ENCODE measurements around the gene CCDC152. TPM values are rescaled to one million over a fixed set of nuclear protein-coding genes. Genes with fewer than 3 reads are reported as not detected.

Gene CCDC152
- total RNA-seq, 5 donors from 2014 or later (not counting 1 experiment from before 2014, with no cell fraction given), result 3.6 to 6.5 (median 5.7) TPM

DNA sequence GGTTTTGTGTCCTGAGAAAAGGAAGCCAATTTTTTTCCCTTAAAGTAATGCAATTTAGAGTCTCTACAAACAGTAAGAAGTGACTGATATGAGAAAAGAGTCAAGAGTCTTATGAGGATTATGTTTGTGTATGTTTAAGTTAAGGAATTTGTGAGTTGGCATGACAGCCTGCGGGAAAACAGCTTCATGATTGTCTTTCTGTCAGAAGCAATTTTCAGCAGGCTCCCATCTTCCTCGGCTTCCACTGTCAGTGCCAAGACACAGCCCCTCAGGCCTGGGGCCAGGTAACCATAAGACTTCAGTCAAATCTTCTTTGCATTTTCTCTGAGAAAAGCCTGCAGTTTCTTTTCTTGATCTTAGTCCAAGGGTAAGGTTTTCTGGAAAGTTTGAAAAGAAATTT lies 72.1 kb downstream of the CCDC152 start:
- H3K27ac Mint-ChIP-seq, result no peak overlapping the region
- ChIA-PET POLR2A (no interaction called here), CTCF (no interaction called here)
- H3K4me1 ChIP-seq (ENCODE audit: control insufficient read depth in 1 of 2, extremely low read depth in 1 of 2, insufficient read depth in 2 of 2, low read length in 2 of 2), result no peaks in the 10 kb centered on the region
- H3K36me3 ChIP-seq (ENCODE audit: control insufficient read depth in 2 of 2, extremely low read depth in 1 of 2, insufficient read depth in 1 of 2, low read length in 1 of 2), result no peaks in the 10 kb centered on the region
- H3K4me3 ChIP-seq (ENCODE audit: control insufficient read depth in 1 of 2, extremely low read depth in 1 of 2, low read length in 1 of 2), result no peak overlapping the region
- ATAC-seq (replicated peaks in 1 of 4) (no peak), DNase-seq (no peak)
- peaks cover 0 to 4% of the 10 kb centered on the region in 2 experiments for H3K27me3 ChIP-seq (replicated peaks in 1 of 2; ENCODE audit: control insufficient read depth in 2 of 2, extremely low read depth in 1 of 2, insufficient read depth in 2 of 2, low read length in 1 of 2)
- no peaks in the 10 kb centered on the region for H3K4me1 Mint-ChIP-seq
- no peaks in the 10 kb centered on the region for H3K36me3 Mint-ChIP-seq
- no peaks in the 10 kb centered on the region for H3K9me3 ChIP-seq
- H3K27me3 Mint-ChIP-seq, result peaks cover 12 to 16% of the 10 kb centered on the region in 2 donors
- H3K9me3 Mint-ChIP-seq, result no peaks in the 10 kb centered on the region
- 96% methylated on average over 2 of the region's 2 CpGs for WGBS (ENCODE audit: insufficient coverage)
- no peak overlapping the region for H3K27ac ChIP-seq (ENCODE audit: low read length)
- no peak overlapping the region for H3K4me3 Mint-ChIP-seq

- ChIA-PET CTCF (no interaction called here), POLR2A (no interaction called here)
- DNase-seq, result no peak
- Histone ChIP-seq H3K4me3 (ENCODE audit: control insufficient read depth in 1 of 2, extremely low read depth in 1 of 2, low read length in 1 of 2) (no peak overlapping the region), H3K36me3 (ENCODE audit: control insufficient read depth in 2 of 2, extremely low read depth in 1 of 2, insufficient read depth in 1 of 2, low read length in 1 of 2) (no peaks in the 10 kb centered on the region), H3K27ac (ENCODE audit: low read length) (no peak overlapping the region), H3K27me3 (replicated peaks in 1 of 2; ENCODE audit: control insufficient read depth in 2 of 2, extremely low read depth in 1 of 2, insufficient read depth in 2 of 2, low read length in 1 of 2) (peaks cover 0 to 4% of the 10 kb centered on the region in 2 experiments), H3K9me3 (no peaks in the 10 kb centered on the region), H3K4me1 (ENCODE audit: control insufficient read depth in 1 of 2, extremely low read depth in 1 of 2, insufficient read depth in 2 of 2, low read length in 2 of 2) (no peaks in the 10 kb centered on the region)
- no peak overlapping the region for H3K4me3 Mint-ChIP-seq
- H3K27ac Mint-ChIP-seq, result no peak overlapping the region
- peaks cover 12 to 16% of the 10 kb centered on the region in 2 donors for H3K27me3 Mint-ChIP-seq
- H3K9me3 Mint-ChIP-seq, result peaks cover 0 to 7% (median 4%) of the 10 kb centered on the region in 3 donors
- H3K4me1 Mint-ChIP-seq, result no peaks in the 10 kb centered on the region
- no peak for ATAC-seq (replicated peaks in 1 of 4)
- 90% methylated on average over 1 of the region's 2 CpGs for WGBS (ENCODE audit: insufficient coverage)
- H3K36me3 Mint-ChIP-seq, result no peaks in the 10 kb centered on the region
These were observed 74.3 kb downstream of the CCDC152 start for GRCh38 chr5:42830924-42831323.

DNA sequence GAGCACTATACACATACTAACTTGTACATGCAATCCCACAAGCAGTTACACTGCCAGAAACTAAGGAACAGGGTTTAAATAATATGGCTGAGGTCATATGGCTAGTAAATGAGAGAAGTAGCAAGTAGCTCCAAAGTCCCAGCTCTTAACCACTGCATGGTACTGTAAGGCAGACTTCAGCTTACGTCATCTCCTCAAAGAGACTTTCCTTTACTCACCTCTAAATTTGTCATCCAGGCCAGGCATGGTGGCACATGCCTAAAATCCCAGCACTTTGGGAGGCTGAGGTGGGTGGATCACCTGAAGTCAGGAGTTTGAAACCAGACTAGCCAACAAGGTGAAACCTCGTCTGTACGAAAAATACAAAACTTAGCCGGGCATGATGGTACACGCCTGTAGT lies 75.4 kb downstream of the CCDC152 start:
- H3K4me1 ChIP-seq (ENCODE audit: control insufficient read depth in 1 of 2, extremely low read depth in 1 of 2, insufficient read depth in 2 of 2, low read length in 2 of 2), result no peaks in the 10 kb centered on the region
- ATAC-seq (replicated peaks in 1 of 4) (no peak), DNase-seq (no peak)
- H3K36me3 Mint-ChIP-seq, result no peaks in the 10 kb centered on the region
- no peaks in the 10 kb centered on the region for H3K36me3 ChIP-seq (ENCODE audit: control insufficient read depth in 2 of 2, extremely low read depth in 1 of 2, insufficient read depth in 1 of 2, low read length in 1 of 2)
- peaks cover 12 to 16% of the 10 kb centered on the region in 2 donors for H3K27me3 Mint-ChIP-seq
- no peak overlapping the region for H3K27ac ChIP-seq (ENCODE audit: low read length)
- H3K4me1 Mint-ChIP-seq, result no peaks in the 10 kb centered on the region
- CTCF ChIA-PET, result no interaction called here
- H3K4me3 ChIP-seq (ENCODE audit: control insufficient read depth in 1 of 2, extremely low read depth in 1 of 2, low read length in 1 of 2), result no peak overlapping the region
- 89% methylated on average over 4 of the region's 5 CpGs for WGBS (ENCODE audit: insufficient coverage)
- H3K9me3 Mint-ChIP-seq, result peaks cover 0 to 7% (median 4%) of the 10 kb centered on the region in 3 donors
- H3K27me3 ChIP-seq (replicated peaks in 1 of 2; ENCODE audit: control insufficient read depth in 2 of 2, extremely low read depth in 1 of 2, insufficient read depth in 2 of 2, low read length in 1 of 2), result peaks cover 0 to 6% of the 10 kb centered on the region in 2 experiments
- H3K9me3 ChIP-seq, result no peaks in the 10 kb centered on the region
- no peak overlapping the region for H3K4me3 Mint-ChIP-seq
- no peak overlapping the region for H3K27ac Mint-ChIP-seq
- POLR2A ChIA-PET, result no interaction called here

DNA sequence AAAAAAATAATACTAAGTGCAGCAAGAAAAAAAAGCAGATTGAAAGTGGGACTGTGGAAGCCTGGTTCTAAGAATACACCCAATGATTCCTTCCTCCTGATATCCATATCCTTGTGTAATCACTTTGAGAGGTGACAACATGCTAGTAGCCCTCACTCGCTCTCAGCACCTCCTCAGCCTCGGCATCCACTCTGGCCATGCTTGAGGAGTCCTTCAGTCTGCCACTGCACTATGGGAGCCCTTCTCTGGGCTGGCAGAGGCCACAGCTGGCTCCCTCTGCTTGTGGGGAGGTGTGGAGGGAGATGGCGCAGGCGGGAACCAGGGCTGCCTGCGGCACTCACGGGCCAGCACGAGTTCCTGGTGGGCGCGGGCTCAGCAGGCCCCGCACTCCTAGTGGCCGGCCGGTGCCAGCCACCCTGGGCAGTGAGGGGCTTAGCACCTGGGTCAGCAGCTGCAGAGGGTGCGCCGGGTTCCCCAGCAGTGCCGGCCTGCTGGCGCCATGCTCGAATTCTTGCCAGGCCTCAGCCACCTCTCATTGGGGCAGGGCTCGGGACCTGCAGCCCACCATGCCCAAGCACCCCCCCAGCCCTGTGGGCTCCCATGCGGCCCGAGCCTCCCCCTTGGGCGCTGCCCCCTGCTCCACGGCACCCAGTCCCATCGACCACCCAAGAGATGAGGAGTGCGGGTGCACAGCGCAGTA lies 79.6 kb downstream of the CCDC152 start:
- H3K36me3 Mint-ChIP-seq, result no peaks in the 10 kb centered on the region
- POLR2A ChIA-PET, result interaction anchor here in 1 of 2 donors (0.6 to 0.7 kb wide), 2 partner anchors 11 to 808 kb away, joined by 3 read pairs; no protein-coding TSS in a partner anchor
- CTCF ChIA-PET, result no interaction called here

DNA sequence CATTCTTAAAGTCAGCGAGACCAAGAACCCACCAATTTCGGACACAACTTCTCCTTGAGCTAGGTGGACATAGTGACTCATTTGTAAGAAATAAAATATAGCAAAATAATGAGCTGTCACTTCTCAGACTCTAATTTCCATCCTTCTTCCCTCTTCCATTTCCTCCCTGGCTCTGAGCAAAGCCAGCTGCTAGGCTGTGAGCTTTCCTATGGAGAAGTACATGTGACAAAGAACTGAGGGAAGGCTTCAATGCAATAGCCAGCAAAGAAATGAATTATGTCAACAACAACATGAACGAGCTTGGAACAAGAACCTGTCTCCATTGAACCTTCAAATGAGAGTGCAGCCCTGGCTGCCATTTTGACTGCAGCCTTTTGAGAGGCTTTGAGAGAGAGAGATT lies 81.0 kb downstream of the CCDC152 start:
- Mint-ChIP-seq H3K4me1 (no peaks in the 10 kb centered on the region), H3K27ac (no peak overlapping the region), H3K27me3 (peaks cover 0 to 2% of the 10 kb centered on the region in 2 donors), H3K36me3 (no peaks in the 10 kb centered on the region), H3K4me3 (no peak overlapping the region), H3K9me3 (peaks cover 0 to 7% (median 4%) of the 10 kb centered on the region in 3 donors)
- ChIA-PET CTCF (no interaction called here), POLR2A (no interaction called here)
- no peak for DNase-seq
- 67% methylated on average over 1 of the region's 3 CpGs for WGBS (ENCODE audit: insufficient coverage)
- Histone ChIP-seq H3K9me3 (no peaks in the 10 kb centered on the region), H3K4me3 (ENCODE audit: control insufficient read depth in 1 of 2, extremely low read depth in 1 of 2, low read length in 1 of 2) (no peak overlapping the region), H3K27me3 (replicated peaks in 1 of 2; ENCODE audit: control insufficient read depth in 2 of 2, extremely low read depth in 1 of 2, insufficient read depth in 2 of 2, low read length in 1 of 2) (peaks cover 0 to 2% of the 10 kb centered on the region in 2 experiments), H3K27ac (ENCODE audit: low read length) (no peak overlapping the region), H3K36me3 (ENCODE audit: control insufficient read depth in 2 of 2, extremely low read depth in 1 of 2, insufficient read depth in 1 of 2, low read length in 1 of 2) (no peaks in the 10 kb centered on the region), H3K4me1 (ENCODE audit: control insufficient read depth in 1 of 2, extremely low read depth in 1 of 2, insufficient read depth in 2 of 2, low read length in 2 of 2) (no peaks in the 10 kb centered on the region)
- ATAC-seq (replicated peaks in 1 of 4), result no peak

More for the DNA sequence above, 79.6 kb downstream of the CCDC152 start:
- Mint-ChIP-seq H3K4me1 (no peaks in the 10 kb centered on the region), H3K4me3 (no peak overlapping the region), H3K9me3 (peaks cover 0 to 7% (median 4%) of the 10 kb centered on the region in 3 donors), H3K27me3 (peaks cover 5% of the 10 kb centered on the region in 2 donors), H3K27ac (no peak overlapping the region)
- H3K27me3 ChIP-seq (replicated peaks in 1 of 2; ENCODE audit: control insufficient read depth in 2 of 2, extremely low read depth in 1 of 2, insufficient read depth in 2 of 2, low read length in 1 of 2), result peaks cover 0 to 6% of the 10 kb centered on the region in 2 experiments
- no peaks in the 10 kb centered on the region for H3K36me3 ChIP-seq (ENCODE audit: control insufficient read depth in 2 of 2, extremely low read depth in 1 of 2, insufficient read depth in 1 of 2, low read length in 1 of 2)
- WGBS (ENCODE audit: insufficient coverage), result 98% methylated on average over 15 of the region's 25 CpGs
- no peak overlapping the region for H3K4me3 ChIP-seq (ENCODE audit: control insufficient read depth in 1 of 2, extremely low read depth in 1 of 2, low read length in 1 of 2)
- H3K27ac ChIP-seq (ENCODE audit: low read length), result no peak overlapping the region
- H3K9me3 ChIP-seq, result no peaks in the 10 kb centered on the region
- DNase-seq (no peak), ATAC-seq (replicated peaks in 1 of 4) (no peak)
- no peaks in the 10 kb centered on the region for H3K4me1 ChIP-seq (ENCODE audit: control insufficient read depth in 1 of 2, extremely low read depth in 1 of 2, insufficient read depth in 2 of 2, low read length in 2 of 2)

- no peak for DNase-seq
- Mint-ChIP-seq H3K4me1 (no peaks in the 10 kb centered on the region), H3K9me3 (peaks cover 0 to 7% (median 4%) of the 10 kb centered on the region in 3 donors), H3K4me3 (no peak overlapping the region), H3K27me3 (peaks cover 0 to 2% of the 10 kb centered on the region in 2 donors), H3K36me3 (no peaks in the 10 kb centered on the region), H3K27ac (no peak overlapping the region)
- Histone ChIP-seq H3K27ac (ENCODE audit: low read length) (no peak overlapping the region), H3K4me3 (ENCODE audit: control insufficient read depth in 1 of 2, extremely low read depth in 1 of 2, low read length in 1 of 2) (no peak overlapping the region), H3K9me3 (no peaks in the 10 kb centered on the region), H3K27me3 (replicated peaks in 1 of 2; ENCODE audit: control insufficient read depth in 2 of 2, extremely low read depth in 1 of 2, insufficient read depth in 2 of 2, low read length in 1 of 2) (peaks cover 0 to 2% of the 10 kb centered on the region in 2 experiments), H3K36me3 (ENCODE audit: control insufficient read depth in 2 of 2, extremely low read depth in 1 of 2, insufficient read depth in 1 of 2, low read length in 1 of 2) (no peaks in the 10 kb centered on the region), H3K4me1 (ENCODE audit: control insufficient read depth in 1 of 2, extremely low read depth in 1 of 2, insufficient read depth in 2 of 2, low read length in 2 of 2) (no peaks in the 10 kb centered on the region)
- no CpG with 5 or more reads among the region's 3 CpGs for WGBS (ENCODE audit: insufficient coverage)
- ChIA-PET CTCF (no interaction called here), POLR2A (no interaction called here)
- ATAC-seq (replicated peaks in 1 of 4), result no peak
These were observed 82.6 kb downstream of the CCDC152 start for GRCh38 chr5:42839196-42839595.
